HUES6 (cell line): ENCODE measurements around the gene C18orf32.
"Not testable (repeated sequence)": the region's sequence is repeated elsewhere in the genome, so short reads cannot be mapped to it uniquely, and the experiment has no call there.

ENCODE experiments used
- H3K27ac ChIP-seq: 2 replicates; pipeline ENCODE4 v1.7.0; 2013; ENCODE audit warnings: low read depth, mild to moderate bottlenecking, low read length, inconsistent platforms
- H3K27me3 ChIP-seq: 2 replicates; pipeline ENCODE4 v1.6.1; 2013; ENCODE audit warnings: low read length; ENCODE audit not compliant: control insufficient read depth, insufficient read depth
- H3K36me3 ChIP-seq: 2 replicates; pipeline ENCODE4 v1.6.1; 2013; ENCODE audit warnings: low read length; ENCODE audit not compliant: control insufficient read depth, insufficient read depth
- H3K4me1 ChIP-seq: 2 replicates; pipeline ENCODE4 v1.6.1; 2013; ENCODE audit warnings: low read length; ENCODE audit not compliant: control insufficient read depth, insufficient read depth
- H3K4me3 ChIP-seq: 2 replicates; pipeline ENCODE4 v1.5.1; 2013; ENCODE audit warnings: low read depth, low read length
- H3K9ac ChIP-seq: one replicate; pipeline ENCODE4 v1.6.1; 2013; ENCODE audit warnings: mild to moderate bottlenecking, low read length
- H3K9me3 ChIP-seq: 2 replicates; pipeline ENCODE4 v1.6.1; 2013; ENCODE audit warnings: low read depth, low read length; ENCODE audit not compliant: control insufficient read depth, insufficient read depth

The C18orf32 gene

DNA sequence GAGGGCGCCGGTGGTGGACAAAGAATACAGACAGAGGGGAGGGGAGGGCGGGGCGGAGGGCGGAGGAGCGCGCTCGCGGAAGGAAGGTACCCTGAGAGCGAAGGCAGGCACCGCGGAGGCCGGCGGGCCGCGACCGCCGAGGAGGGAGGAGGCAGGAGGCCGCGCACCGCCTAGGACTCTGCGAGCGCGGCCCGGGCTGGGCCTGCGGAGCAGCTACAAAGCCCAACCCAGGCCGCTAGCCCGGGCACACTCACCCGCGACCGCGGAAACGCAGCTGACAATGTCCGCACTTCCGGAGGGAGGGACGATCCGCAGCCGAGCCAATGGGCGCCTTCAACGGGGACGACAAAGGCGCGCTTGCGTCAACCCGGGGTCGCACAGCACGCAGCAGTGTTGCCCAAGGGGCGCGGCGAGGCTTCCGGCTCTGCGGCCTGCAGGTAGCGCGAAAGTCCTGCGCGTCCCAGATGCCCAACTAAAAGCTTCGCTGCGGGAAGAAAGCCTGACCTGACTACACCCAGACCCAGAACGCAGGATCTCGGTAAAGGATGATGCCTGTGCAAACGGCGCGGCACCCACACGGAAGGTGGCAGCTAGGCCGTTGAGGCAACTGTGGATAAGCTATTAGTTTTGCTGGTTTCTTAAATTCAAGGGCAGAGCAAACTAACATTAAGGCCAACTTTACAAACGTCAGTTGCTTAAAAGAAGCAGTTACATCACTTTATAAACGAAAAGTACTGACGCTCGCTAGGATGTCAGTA is at the start of gene C18orf32:
Gene C18orf32, minus strand, starts transcription at position 282 of the 758 bp plus-strand sequence. CDS start 3,486 bp downstream, outside the sequence.
- peaks cover 10% of the 10 kb centered on the region; the same call in 1 of the 2 replicates for H3K4me1 ChIP-seq
- H3K36me3 ChIP-seq, result peaks cover 61% of the 10 kb centered on the region
- no peaks in the 10 kb centered on the region for H3K9me3 ChIP-seq
- no peaks in the 10 kb centered on the region for H3K27me3 ChIP-seq
- peak within 1 kb of the TSS; percentile 76 for H3K4me3 ChIP-seq
- H3K27ac ChIP-seq, result peak within 1 kb of the TSS; percentile 30
- H3K9ac ChIP-seq, result peak within 1 kb of the TSS; percentile 76

DNA sequence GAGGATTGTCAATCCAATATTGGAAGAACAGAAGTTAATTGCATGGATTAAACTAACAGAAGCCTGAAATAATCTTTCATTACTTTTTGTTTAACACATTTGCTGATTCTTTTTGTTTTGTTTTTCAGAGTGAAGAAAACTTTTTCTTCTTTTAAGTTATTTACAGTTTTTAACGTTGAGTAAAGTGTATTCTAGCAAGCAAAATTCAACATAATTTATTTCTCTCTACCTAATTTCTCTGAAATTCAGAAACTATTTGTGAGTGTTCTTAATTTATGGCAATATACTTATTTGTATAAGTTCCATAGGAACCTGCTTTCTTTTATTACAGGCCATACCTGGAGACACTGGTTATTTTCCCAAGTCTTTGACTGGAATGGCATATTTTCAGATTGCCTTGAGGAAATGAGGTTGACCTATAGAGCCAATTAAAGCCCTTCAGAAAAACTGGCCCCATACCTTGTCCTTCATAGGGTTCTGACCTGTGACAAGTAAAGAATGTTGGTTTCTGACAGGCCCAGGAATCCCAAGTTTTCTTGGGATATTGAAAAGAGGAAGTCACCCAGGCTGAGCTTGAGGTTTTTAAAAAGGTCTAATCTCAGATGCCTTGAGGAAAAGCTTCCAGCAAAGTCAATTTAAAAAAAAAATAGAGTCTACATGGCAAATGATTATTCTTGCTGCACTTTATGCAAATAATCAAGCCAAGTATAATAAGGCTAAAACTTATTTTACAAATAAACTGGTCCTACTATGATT is 48.0 kb upstream of the C18orf32 start:
- no peak overlapping the region for H3K27ac ChIP-seq
- no peak overlapping the region for H3K4me3 ChIP-seq
- H3K36me3 ChIP-seq, result no peaks in the 10 kb centered on the region
- H3K4me1 ChIP-seq, result peaks cover 15% of the 10 kb centered on the region; the same call in 1 of the 2 replicates
- H3K9me3 ChIP-seq, result peaks cover 18% of the 10 kb centered on the region; the same call in 1 of the 2 replicates
- no peaks in the 10 kb centered on the region for H3K27me3 ChIP-seq
- no peak overlapping the region for H3K9ac ChIP-seq

DNA sequence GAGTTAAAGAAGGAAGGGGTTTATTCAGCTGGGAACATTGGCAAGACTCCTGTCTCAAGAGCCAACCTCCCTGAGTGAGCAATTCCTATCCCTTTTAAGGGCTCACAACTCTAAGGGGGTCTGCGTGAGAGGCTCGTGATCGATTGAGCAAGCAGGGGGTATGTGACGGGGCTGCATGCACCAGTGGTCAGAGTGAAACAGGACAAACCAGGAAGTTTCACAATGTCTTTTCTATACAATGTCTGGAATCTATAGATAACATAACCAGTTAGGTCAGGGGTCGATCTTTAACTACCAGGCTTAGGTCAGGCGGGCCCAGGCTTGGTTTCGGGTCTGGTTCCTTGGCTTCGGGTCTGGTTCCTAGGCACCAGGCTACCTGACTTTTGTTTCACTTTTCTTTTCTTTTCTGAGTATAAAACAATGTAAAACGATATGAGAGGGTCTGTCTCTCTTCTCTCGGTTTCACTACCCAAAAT is 44.7 kb upstream of the C18orf32 start:
- no peaks in the 10 kb centered on the region for H3K36me3 ChIP-seq
- no peak overlapping the region for H3K4me3 ChIP-seq
- H3K9me3 ChIP-seq, result peaks cover 20% of the 10 kb centered on the region; the same call in 1 of the 2 replicates
- peaks cover 17% of the 10 kb centered on the region for H3K4me1 ChIP-seq
- H3K9ac ChIP-seq, result no peak overlapping the region
- no peaks in the 10 kb centered on the region for H3K27me3 ChIP-seq
- H3K27ac ChIP-seq, result no peak overlapping the region

DNA sequence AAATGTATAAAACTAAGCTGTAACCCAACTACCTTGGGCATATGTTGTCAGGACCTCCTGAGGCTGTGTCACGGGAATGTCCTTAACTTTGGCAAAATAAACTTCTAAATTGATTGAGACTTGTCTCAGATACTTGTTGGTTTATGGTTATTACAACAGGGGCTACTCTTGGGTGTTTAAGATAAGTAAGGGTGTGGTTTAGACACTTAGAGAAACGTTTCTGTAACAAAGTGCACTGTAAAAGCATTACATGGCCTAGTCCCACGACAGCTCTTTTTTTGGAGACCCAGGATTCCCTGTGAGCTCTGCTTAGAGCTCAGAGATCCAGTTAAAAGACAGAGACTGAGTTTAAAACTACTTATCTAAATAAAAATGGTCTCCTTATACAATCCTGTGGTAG is 42.6 kb upstream of the C18orf32 start:
- no peaks in the 10 kb centered on the region for H3K27me3 ChIP-seq

DNA sequence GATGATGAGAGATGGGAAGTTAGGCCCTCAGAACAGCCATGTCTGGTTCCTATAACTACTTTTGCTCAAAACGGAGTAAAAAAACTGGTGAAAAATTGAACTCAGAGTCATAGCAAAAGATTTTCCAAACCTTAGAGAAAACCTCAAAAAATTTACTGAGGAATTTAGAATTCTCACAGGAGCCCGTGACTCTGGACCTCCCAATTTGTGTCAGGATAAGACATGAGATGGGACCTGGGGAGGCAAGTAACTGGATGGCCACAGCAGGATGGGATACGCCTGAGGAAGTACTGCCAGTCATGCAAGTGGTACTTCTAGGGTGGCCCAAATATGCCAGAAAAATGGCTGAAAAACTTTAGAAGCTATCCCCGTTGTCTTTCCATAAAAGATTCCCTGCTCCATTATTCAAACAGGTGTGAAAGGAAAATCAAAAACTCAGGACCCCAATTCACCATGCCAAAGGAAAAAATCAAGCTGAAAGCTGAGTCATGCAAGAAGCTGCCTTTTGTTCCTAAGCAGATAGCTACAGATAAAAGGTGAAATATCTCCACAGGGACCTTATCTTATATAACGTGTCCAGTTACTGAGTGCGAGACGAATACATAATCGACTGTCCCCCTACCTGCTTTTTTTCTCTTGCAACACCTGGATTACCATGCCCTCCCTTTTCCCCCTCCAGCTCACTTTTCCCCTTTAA is 40.7 kb upstream of the C18orf32 start:
- Histone ChIP-seq H3K9me3 (peaks cover 14% of the 10 kb centered on the region; the same call in 1 of the 2 replicates), H3K27me3 (no peaks in the 10 kb centered on the region), H3K36me3 (no peaks in the 10 kb centered on the region), H3K4me1 (peaks cover 14% of the 10 kb centered on the region), H3K27ac (no peak overlapping the region), H3K9ac (no peak overlapping the region), H3K4me3 (no peak overlapping the region)

More for the DNA sequence above, 42.6 kb upstream of the C18orf32 start:
- Histone ChIP-seq H3K9ac (no peak overlapping the region), H3K4me3 (no peak overlapping the region), H3K36me3 (no peaks in the 10 kb centered on the region), H3K9me3 (peaks cover 16% of the 10 kb centered on the region; the same call in 1 of the 2 replicates), H3K27ac (no peak overlapping the region), H3K4me1 (peaks cover 14% of the 10 kb centered on the region)

DNA sequence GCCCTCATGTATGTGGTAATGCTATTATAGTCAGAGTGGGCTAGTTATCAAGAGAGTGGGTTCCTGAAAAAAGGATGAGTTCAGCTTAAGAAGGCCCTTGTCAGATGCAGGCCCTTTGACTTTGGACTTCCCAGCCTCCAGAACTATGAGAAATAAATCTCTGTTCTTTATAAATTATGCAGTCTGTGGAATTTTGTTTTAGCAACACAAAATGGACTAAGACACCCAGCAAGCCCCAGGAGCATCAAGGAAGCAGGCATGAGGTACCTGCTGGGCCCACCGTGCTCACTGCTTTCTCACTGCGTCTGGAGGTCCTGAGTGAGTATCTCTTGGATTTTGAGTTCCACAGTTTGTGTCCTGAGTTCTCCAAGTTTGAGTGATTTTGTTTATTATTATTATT is 38.9 kb upstream of the C18orf32 start:
- Histone ChIP-seq H3K36me3 (no peaks in the 10 kb centered on the region), H3K9ac (no peak overlapping the region), H3K4me1 (peaks cover 17% of the 10 kb centered on the region), H3K27me3 (no peaks in the 10 kb centered on the region), H3K4me3 (no peak overlapping the region), H3K27ac (no peak overlapping the region), H3K9me3 (peaks cover 13% of the 10 kb centered on the region; the same call in 1 of the 2 replicates)

DNA sequence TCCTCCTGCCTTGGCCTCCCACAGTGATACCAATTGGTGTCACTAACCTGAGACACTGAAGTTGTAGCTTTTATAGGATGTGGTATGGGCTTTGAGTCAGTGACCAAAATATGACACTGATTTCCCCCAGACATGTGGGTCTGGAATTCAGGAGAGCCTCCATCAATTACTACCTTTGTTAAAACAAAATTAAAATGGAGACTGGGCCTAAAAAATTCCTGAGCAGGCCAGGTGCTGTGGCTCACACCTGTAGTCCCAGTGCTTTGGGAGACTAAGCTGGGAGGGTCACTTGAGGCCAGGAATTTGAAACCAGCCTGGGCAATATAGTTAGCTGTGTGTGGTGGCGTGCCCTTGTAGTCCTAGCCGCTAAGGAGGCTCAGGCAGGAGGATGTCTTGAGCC is 37.9 kb upstream of the C18orf32 start:
- Histone ChIP-seq H3K27me3 (no peaks in the 10 kb centered on the region), H3K36me3 (no peaks in the 10 kb centered on the region), H3K9me3 (0 out of 2 replicates have a peak, but pooled peaks cover 4% of the 10 kb centered on the region), H3K9ac (no peak overlapping the region), H3K4me3 (no peak overlapping the region), H3K27ac (no peak overlapping the region), H3K4me1 (peaks cover 24% of the 10 kb centered on the region)

DNA sequence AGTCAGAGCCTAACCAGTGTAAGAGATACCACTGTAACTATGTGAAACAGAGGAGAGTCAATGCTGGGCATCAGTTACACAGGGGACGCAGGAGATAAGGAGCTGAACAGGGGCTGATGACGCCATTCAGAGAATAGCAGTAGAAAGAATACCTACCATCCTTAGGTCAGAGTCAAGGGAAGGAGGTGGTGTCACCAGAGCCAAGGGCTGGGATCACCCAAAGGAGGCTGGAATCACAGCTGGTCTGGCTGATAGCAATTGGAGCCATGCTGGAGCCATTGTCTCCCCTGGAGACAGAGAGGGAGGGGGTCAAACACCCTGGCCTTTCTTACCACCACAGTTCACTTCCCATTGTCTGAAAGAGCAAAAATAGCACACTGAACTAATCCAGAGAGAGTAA is 37.3 kb upstream of the C18orf32 start:
- Histone ChIP-seq H3K27ac (no peak overlapping the region), H3K4me3 (no peak overlapping the region), H3K9ac (no peak overlapping the region), H3K4me1 (peaks cover 30% of the 10 kb centered on the region), H3K9me3 (0 out of 2 replicates have a peak, but pooled peaks cover 3% of the 10 kb centered on the region), H3K36me3 (no peaks in the 10 kb centered on the region), H3K27me3 (no peaks in the 10 kb centered on the region)

DNA sequence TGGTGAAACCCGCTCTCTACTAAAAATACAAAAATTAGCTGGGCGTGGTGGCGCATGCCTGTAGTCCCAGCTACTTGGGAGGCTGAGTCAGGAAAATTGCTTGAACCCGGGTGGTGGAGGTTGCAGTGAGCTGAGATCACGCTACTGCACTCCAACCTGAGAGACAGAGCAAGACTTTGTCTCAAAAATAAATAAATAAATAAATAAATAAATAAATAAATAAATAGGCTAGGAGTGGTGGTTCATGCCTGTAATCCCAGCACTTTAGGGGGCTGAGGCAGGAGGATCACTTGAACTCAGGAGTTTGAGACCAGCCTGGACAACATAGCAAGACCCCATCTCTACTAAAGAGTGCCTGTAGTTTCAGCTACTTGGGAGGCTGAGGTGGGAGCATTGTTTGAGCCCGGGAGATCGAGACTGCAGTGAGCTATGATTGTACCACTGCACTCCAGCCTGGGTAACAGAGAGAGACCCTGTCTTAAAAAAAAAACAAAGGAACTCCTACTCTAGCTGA is 36.6 kb upstream of the C18orf32 start:
- not testable (repeated sequence) for H3K27me3 ChIP-seq, H3K27ac ChIP-seq, H3K9ac ChIP-seq, H3K4me3 ChIP-seq, H3K9me3 ChIP-seq, H3K36me3 ChIP-seq
- H3K4me1 ChIP-seq, result peaks cover 34% of the 10 kb centered on the region

GRCh38 chr18:49521216-49521835 is 34.3 kb upstream of the C18orf32 start:
- H3K27me3 ChIP-seq, result no peaks in the 10 kb centered on the region
- H3K4me1 ChIP-seq, result peaks cover 23% of the 10 kb centered on the region
- no peak overlapping the region for H3K9ac ChIP-seq
- 0 out of 2 replicates have a peak, but pooled peaks cover 3% of the 10 kb centered on the region for H3K9me3 ChIP-seq
- H3K36me3 ChIP-seq, result no peaks in the 10 kb centered on the region
- H3K4me3 ChIP-seq, result no peak overlapping the region
- no peak overlapping the region for H3K27ac ChIP-seq
